IMR-90 (cell line): ENCODE measurements around the gene ZNF385D. TPM values are rescaled to one million over a fixed set of nuclear protein-coding genes. Genes with fewer than 3 reads are reported as not detected.

Experiments
- ATAC-seq: fragments of 200-7000 bp; cut with Tn5 transposase; 2 replicates; pipeline ENCODE4 v1.9.1; 2020; ENCODE audit warnings: low read depth, mild to moderate bottlenecking, moderate library complexity
- BruUV-seq: library from RNA; stranded (reverse); fragments of 400-500 nt; replicated peaks from 2 replicates; lab custom pipeline; 2021; lab: Mats Ljungman, UMichigan
- CTCF ChIA-PET: fragments of 300-600 bp; formaldehyde crosslinking; extraction: SDS; loops from one replicate; lab custom pipeline; 2021; ENCODE audit warnings: antibody characterized with exemption; lab: Yijun Ruan, JAX
- POLR2A ChIA-PET: fragments of 300-600 bp; sonication (Branson Sonifier 250); formaldehyde crosslinking; loops from one replicate; lab custom pipeline; 2022; ENCODE audit warnings: antibody characterized with exemption; ENCODE audit not compliant: unreplicated experiment; lab: Charles Lee
- DNase-seq: peaks from one replicate; pipeline ENCODE4 v3.0.0; 2013
- H2AFZ ChIP-seq: replicated peaks from 2 replicates; pipeline ENCODE3; 2013; ENCODE audit warnings: low read length, mild to moderate bottlenecking; ENCODE audit not compliant: poor library complexity
- H2AK5ac ChIP-seq: 2 replicates; pipeline ENCODE4 v1.6.1; 2013; ENCODE audit warnings: low read depth, low read length, inconsistent platforms
- H2AK9ac ChIP-seq: replicated peaks from 2 replicates; pipeline ENCODE3; 2013; ENCODE audit warnings: mild to moderate bottlenecking, low read depth, low read length, moderate library complexity; ENCODE audit not compliant: poor library complexity
- H2BK120ac ChIP-seq: 2 replicates; pipeline ENCODE4 v1.6.1; 2013; ENCODE audit warnings: low read depth, low read length, inconsistent platforms
- H2BK15ac ChIP-seq: 3 replicates; pipeline ENCODE4 v1.6.1; 2013; ENCODE audit warnings: low read depth, low read length, inconsistent platforms
- H2BK20ac ChIP-seq: 2 replicates; pipeline ENCODE4 v1.6.1; 2013; ENCODE audit warnings: low read depth, mild to moderate bottlenecking, inconsistent platforms, low read length, moderate library complexity
- H2BK5ac ChIP-seq: 2 replicates; pipeline ENCODE4 v1.6.1; 2013; ENCODE audit warnings: mild to moderate bottlenecking, low read depth, low read length, inconsistent platforms; ENCODE audit not compliant: poor library complexity, severe bottlenecking
- H3K14ac ChIP-seq: replicated peaks from 2 replicates; pipeline ENCODE4 v1.6.1; 2013; ENCODE audit warnings: low read depth, low read length, inconsistent platforms
- H3K18ac ChIP-seq: 2 replicates; pipeline ENCODE4 v1.6.1; 2013; ENCODE audit warnings: low read depth, low read length, control low read depth
- H3K23ac ChIP-seq: 2 replicates; pipeline ENCODE4 v1.6.1; 2013; ENCODE audit warnings: low read depth, low read length, inconsistent platforms
- H3K27ac ChIP-seq: 2 replicates; pipeline ENCODE4 v1.5.1; 2013; ENCODE audit warnings: mild to moderate bottlenecking, control low read depth, low read length; ENCODE audit not compliant: insufficient read depth
- H3K27me3 ChIP-seq: 2 replicates; pipeline ENCODE4 v1.6.1; 2013; ENCODE audit warnings: low read length; ENCODE audit not compliant: control insufficient read depth, insufficient read depth
- H3K36me3 ChIP-seq: 2 replicates; pipeline ENCODE4 v1.6.1; 2013; ENCODE audit warnings: low read length, mixed read lengths; ENCODE audit not compliant: control insufficient read depth, insufficient read depth
- H3K4ac ChIP-seq: 2 replicates; pipeline ENCODE4 v1.6.1; 2013; ENCODE audit warnings: low read depth, low read length, inconsistent platforms
- H3K4me1 ChIP-seq: 2 replicates; pipeline ENCODE4 v1.6.1; 2013; ENCODE audit warnings: low read length, mixed read lengths; ENCODE audit not compliant: control insufficient read depth, insufficient read depth
- H3K4me2 ChIP-seq: 2 replicates; pipeline ENCODE4 v1.6.1; 2013; ENCODE audit warnings: low read depth, mild to moderate bottlenecking, control low read depth, low read length, moderate library complexity
- H3K4me3 ChIP-seq: 2 replicates; pipeline ENCODE4 v1.5.1; 2013; ENCODE audit warnings: low read depth, mild to moderate bottlenecking, control low read depth, low read length, moderate library complexity; ENCODE audit not compliant: insufficient read depth
- H3K56ac ChIP-seq: 2 replicates; pipeline ENCODE4 v1.6.1; 2013; ENCODE audit warnings: low read length, inconsistent platforms; ENCODE audit not compliant: insufficient read depth; ENCODE audit errors: extremely low read depth
- H3K79me1 ChIP-seq, 2 experiments: 2 replicates each; pipeline ENCODE4 v1.6.1; 2013; ENCODE audit warnings: low read length in 2 of 2, inconsistent platforms in 1 of 2, low read depth in 1 of 2
- H3K9ac ChIP-seq: 2 replicates; pipeline ENCODE4 v1.6.1; 2013; ENCODE audit warnings: low read depth, low read length, control low read depth
- H3K9me1 ChIP-seq: 2 replicates; pipeline ENCODE4 v1.6.1; 2013; ENCODE audit warnings: low read length, inconsistent platforms; ENCODE audit not compliant: insufficient read depth
- H3K9me3 ChIP-seq: 2 replicates; pipeline ENCODE4 v1.6.1; 2013; ENCODE audit warnings: low read length; ENCODE audit not compliant: control insufficient read depth, insufficient read depth
- H4K20me1 ChIP-seq: 2 replicates; pipeline ENCODE4 v1.6.1; 2013; ENCODE audit warnings: low read length, inconsistent platforms; ENCODE audit not compliant: insufficient read depth
- H4K5ac ChIP-seq: 2 replicates; pipeline ENCODE4 v1.6.1; 2013; ENCODE audit warnings: mild to moderate bottlenecking, low read depth, low read length, control low read depth
- H4K8ac ChIP-seq, 2 experiments: 2 replicates each; pipeline ENCODE4 v1.6.1; 2013; ENCODE audit warnings: low read depth in 2 of 2, low read length in 2 of 2, control low read depth in 1 of 2, inconsistent platforms in 1 of 2
- H4K91ac ChIP-seq: 2 replicates; pipeline ENCODE4 v1.6.1; 2013; ENCODE audit warnings: low read depth, low read length, inconsistent platforms; ENCODE audit not compliant: insufficient read depth
- CEBPB ChIP-seq: IDR thresholded peaks from 2 replicates; pipeline ENCODE4 v1.6.1; 2012; ENCODE audit warnings: low read depth, low read length, improper control_type of control experiment
- MAFK ChIP-seq: IDR thresholded peaks from 2 replicates; pipeline ENCODE4 v1.6.1; 2012; ENCODE audit warnings: low read depth, low read length, improper control_type of control experiment
- MAZ ChIP-seq: IDR thresholded peaks from 2 replicates; pipeline ENCODE4 v1.6.1; 2012; ENCODE audit warnings: low read depth, mild to moderate bottlenecking, low read length, improper control_type of control experiment, moderate library complexity, borderline replicate concordance
- MXI1 ChIP-seq: IDR thresholded peaks from 2 replicates; pipeline ENCODE4 v1.6.1; 2012; ENCODE audit warnings: low read depth, mild to moderate bottlenecking, low read length, moderate library complexity, borderline replicate concordance
- NFE2L2 ChIP-seq: fragments of 150-350 bp; IDR thresholded peaks from 2 replicates; pipeline ENCODE4 v1.6.1; 2016; ENCODE audit warnings: low read depth, mild to moderate bottlenecking, low read length
- POLR2A ChIP-seq: IDR thresholded peaks from 2 replicates; pipeline ENCODE4 v1.6.1; 2012; ENCODE audit warnings: mild to moderate bottlenecking, low read depth, low read length
- SMC3 ChIP-seq: fragments of 150-350 bp; IDR thresholded peaks from 2 replicates; pipeline ENCODE4 v1.6.1; 2016; ENCODE audit warnings: low read depth, mild to moderate bottlenecking, antibody characterized with exemption, low read length, moderate library complexity
- WGBS, 2 experiments: methylation state at CpG; one replicate each; pipeline versions ENCODE4 v1.1.5 to v1.1.7; 2013; ENCODE audit warnings: missing lambda C conversion rate in 2 of 2; ENCODE audit not compliant: insufficient read length in 1 of 2; ENCODE audit errors: extremely low coverage in 2 of 2; 5-methylcytosine and 5-hydroxymethylcytosine counted together
- dilution Hi-C: fragments of 300-500 bp; cut with HindIII; formaldehyde crosslinking; loops from one replicate; pipeline ENCODE4 v1.14.3; 2018; ENCODE audit warnings: low sequenced_read_pairs; ENCODE audit not compliant: unreplicated experiment
- in situ Hi-C: fragments of 300-500 bp; cut with MboI; formaldehyde crosslinking; loops from 3 replicates; pipeline ENCODE4 v1.14.3; 2019; ENCODE audit warnings: low sequenced_read_pairs, inconsistent platforms, mixed read lengths
- intact Hi-C: fragments of 100-400 bp; cut with micrococcal nuclease; formaldehyde crosslinking; loops from 2 replicates; pipeline ENCODE4 v1.10.0; 2022
- polyA plus RNA-seq, 3 experiments: library from polyadenylated mRNA; depleted of rRNA; stranded (reverse); fragments of >200 nt; gene quantifications; 2 replicates each; pipeline ENCODE4 v1.2.3, GENCODE V29; 2012; ENCODE audit warnings: low replicate concordance in 1 of 3
- total RNA-seq: library from RNA; depleted of rRNA; stranded (reverse); fragments of >200 nt; gene quantifications from 2 replicates; pipeline ENCODE4 v1.2.3, GENCODE V29; 2012
- TF ChIP-seq, protein P1 (sequence below): fragments of 150-350 bp; IDR thresholded peaks from 2 replicates; pipeline ENCODE4 v1.6.1; 2016; ENCODE audit warnings: low read depth, mild to moderate bottlenecking, low read length, moderate library complexity, borderline replicate concordance
- TF ChIP-seq, protein P2 (sequence below): conservative IDR thresholded peaks from 2 replicates; pipeline ENCODE4 v1.5.1; 2012; ENCODE audit warnings: mild to moderate bottlenecking, low read depth, low read length, improper control_type of control experiment
- TF ChIP-seq, protein P3 (sequence below): fragments of 150-350 bp; IDR thresholded peaks from 2 replicates; pipeline ENCODE4 v1.6.1; 2017; ENCODE audit warnings: mild to moderate bottlenecking, antibody characterized with exemption, low read length, low read depth

The ZNF385D gene
- total and polyA plus RNA-seq, 2 of the 4 experiments (the other 2 are of a cell fraction) = 0.18 to 2.4 TPM

DNA sequence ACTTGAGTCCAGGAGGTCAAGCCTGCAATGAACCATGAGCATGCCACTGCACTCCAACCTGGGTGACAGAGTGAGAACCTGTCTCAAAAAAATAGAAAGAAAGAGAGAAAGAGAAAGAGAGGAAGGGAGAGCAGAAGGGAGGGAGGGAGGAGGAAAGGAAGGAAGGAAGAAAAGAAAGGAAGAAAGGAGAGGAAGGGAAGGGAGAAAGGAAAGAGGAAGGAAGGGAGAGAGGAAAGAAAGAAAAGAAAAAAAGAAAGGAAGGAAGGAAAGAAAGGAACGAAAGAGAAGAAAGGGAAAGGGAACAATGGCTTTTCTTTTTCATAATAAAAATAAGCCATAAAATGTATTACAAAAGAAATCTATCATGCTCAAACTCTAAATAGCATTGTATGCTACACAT is 116.9 kb downstream of the ZNF385D start:
- H4K8ac ChIP-seq = no peak overlapping the region
- no peak overlapping the region for H3K4me3 ChIP-seq
- DNase-seq (no peak), ATAC-seq (no peak)
- no peak overlapping the region for H2AK5ac ChIP-seq
- no peak overlapping the region for H3K56ac ChIP-seq
- H2AFZ ChIP-seq = no peak overlapping the region
- dilution Hi-C loops = no loop called here
- no peaks in the 10 kb centered on the region for H3K36me3 ChIP-seq
- H3K9ac ChIP-seq = no peak overlapping the region
- H3K4me1 ChIP-seq = no peaks in the 10 kb centered on the region
- CTCF ChIA-PET = no interaction called here
- no peak overlapping the region for H3K18ac ChIP-seq
- no peaks in the 10 kb centered on the region for H3K79me1 ChIP-seq
- TF ChIP-seq NFE2L2 (no peak), POLR2A (no peak), MAZ (no peak), CEBPB (no peak), MAFK (no peak), SMC3 (no peak), MXI1 (no peak)
- TF ChIP-seq, protein P1, sequence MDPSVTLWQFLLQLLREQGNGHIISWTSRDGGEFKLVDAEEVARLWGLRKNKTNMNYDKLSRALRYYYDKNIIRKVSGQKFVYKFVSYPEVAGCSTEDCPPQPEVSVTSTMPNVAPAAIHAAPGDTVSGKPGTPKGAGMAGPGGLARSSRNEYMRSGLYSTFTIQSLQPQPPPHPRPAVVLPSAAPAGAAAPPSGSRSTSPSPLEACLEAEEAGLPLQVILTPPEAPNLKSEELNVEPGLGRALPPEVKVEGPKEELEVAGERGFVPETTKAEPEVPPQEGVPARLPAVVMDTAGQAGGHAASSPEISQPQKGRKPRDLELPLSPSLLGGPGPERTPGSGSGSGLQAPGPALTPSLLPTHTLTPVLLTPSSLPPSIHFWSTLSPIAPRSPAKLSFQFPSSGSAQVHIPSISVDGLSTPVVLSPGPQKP = no peak
- TF ChIP-seq, protein P2, sequence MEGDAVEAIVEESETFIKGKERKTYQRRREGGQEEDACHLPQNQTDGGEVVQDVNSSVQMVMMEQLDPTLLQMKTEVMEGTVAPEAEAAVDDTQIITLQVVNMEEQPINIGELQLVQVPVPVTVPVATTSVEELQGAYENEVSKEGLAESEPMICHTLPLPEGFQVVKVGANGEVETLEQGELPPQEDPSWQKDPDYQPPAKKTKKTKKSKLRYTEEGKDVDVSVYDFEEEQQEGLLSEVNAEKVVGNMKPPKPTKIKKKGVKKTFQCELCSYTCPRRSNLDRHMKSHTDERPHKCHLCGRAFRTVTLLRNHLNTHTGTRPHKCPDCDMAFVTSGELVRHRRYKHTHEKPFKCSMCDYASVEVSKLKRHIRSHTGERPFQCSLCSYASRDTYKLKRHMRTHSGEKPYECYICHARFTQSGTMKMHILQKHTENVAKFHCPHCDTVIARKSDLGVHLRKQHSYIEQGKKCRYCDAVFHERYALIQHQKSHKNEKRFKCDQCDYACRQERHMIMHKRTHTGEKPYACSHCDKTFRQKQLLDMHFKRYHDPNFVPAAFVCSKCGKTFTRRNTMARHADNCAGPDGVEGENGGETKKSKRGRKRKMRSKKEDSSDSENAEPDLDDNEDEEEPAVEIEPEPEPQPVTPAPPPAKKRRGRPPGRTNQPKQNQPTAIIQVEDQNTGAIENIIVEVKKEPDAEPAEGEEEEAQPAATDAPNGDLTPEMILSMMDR = no peak
- TF ChIP-seq, protein P3, sequence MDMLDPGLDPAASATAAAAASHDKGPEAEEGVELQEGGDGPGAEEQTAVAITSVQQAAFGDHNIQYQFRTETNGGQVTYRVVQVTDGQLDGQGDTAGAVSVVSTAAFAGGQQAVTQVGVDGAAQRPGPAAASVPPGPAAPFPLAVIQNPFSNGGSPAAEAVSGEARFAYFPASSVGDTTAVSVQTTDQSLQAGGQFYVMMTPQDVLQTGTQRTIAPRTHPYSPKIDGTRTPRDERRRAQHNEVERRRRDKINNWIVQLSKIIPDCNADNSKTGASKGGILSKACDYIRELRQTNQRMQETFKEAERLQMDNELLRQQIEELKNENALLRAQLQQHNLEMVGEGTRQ = no peak
- no peak overlapping the region for H2BK120ac ChIP-seq
- intact Hi-C loops = no loop called here
- H2BK15ac ChIP-seq = no peak overlapping the region
- no TSS peak for BruUV-seq
- WGBS, 2 experiments = no CpG with 5 or more reads among the region's 1 CpG
- no peak overlapping the region for H3K14ac ChIP-seq
- H3K27ac ChIP-seq = no peak overlapping the region
- no peaks in the 10 kb centered on the region for H3K9me1 ChIP-seq
- no peaks in the 10 kb centered on the region for H3K27me3 ChIP-seq
- H3K4ac ChIP-seq = no peak overlapping the region
- H4K20me1 ChIP-seq = no peaks in the 10 kb centered on the region
- H2AK9ac ChIP-seq = no peak overlapping the region
- POLR2A ChIA-PET = no interaction called here
- H3K23ac ChIP-seq = no peak overlapping the region
- no peaks in the 10 kb centered on the region for H3K9me3 ChIP-seq
- in situ Hi-C loops = no loop called here
- H3K4me2 ChIP-seq = no peak overlapping the region
- no peak overlapping the region for H4K91ac ChIP-seq
- H2BK5ac ChIP-seq = no peak overlapping the region
- H4K5ac ChIP-seq = no peak overlapping the region
- no peak overlapping the region for H2BK20ac ChIP-seq
